SKM-1 (cell line): Measurements from ENCODE around the gene MX2.

Source experiments
- DNase-seq: peaks from one replicate; lab custom pipeline; 2025; ENCODE audit not compliant: unreplicated experiment; lab: John Stamatoyannopoulos, UW

Gene MX2

DNA sequence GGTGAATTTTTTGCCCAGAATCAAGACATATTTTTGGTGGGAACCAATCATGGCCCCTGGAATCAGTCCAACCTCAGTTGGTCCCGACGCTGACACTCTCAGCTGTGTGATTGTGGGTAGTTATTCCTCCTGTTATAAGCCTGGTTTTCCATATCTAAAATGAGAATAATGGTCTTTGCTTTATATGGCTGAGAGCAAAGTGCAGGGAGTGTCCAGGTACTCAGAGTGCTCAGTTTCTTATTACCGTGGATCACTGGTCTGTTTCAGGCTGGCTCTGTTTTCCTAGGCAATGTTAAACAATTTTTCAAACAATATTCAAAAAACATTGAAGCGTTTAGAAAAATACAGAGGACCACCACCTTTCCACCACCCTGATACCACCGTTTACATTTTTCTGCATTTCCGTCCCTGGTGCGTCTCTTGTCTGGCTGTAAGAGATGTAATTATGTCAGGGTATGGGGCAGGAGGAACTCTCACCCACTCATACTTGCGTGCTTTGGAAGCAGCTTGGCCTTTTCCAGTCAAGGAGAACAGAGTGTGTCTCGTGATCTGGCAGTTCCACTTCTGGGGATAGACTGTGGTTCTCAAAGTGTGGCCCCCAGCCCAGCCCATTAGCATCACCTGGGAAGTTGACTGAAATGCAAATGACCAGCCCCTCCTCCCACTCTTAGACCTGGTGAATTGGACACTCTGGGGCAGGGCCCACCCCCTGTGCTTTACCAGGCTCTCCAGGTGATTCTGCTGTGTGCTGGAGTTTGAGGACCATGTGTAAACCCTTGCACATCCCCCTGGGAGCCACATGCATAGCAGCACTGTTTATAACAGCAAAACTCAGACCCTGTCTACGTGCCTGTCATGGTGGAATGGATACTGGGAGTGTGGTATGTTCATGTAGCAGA is 71.0 kb downstream of the MX2 start:
- no peak for DNase-seq

DNA sequence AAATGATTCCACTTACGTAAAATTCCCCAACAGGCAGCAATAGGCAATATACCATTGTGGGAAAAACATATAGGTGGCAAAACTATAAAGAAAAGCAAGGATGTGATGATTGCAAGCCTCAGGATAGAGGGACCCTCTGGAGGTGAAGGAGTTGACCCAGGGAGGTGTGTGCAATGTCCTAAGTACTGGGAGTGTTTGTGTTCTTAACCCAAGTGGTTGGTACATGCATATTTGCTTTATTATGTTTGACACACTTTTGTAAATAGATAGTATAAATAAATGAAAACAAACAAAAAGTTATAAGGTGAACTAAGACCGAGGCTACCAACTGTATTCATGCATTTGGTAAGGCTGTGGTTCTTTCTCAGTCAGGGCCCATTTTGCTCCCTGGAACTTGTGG is 71.7 kb downstream of the MX2 start:
- DNase-seq = no peak

DNA sequence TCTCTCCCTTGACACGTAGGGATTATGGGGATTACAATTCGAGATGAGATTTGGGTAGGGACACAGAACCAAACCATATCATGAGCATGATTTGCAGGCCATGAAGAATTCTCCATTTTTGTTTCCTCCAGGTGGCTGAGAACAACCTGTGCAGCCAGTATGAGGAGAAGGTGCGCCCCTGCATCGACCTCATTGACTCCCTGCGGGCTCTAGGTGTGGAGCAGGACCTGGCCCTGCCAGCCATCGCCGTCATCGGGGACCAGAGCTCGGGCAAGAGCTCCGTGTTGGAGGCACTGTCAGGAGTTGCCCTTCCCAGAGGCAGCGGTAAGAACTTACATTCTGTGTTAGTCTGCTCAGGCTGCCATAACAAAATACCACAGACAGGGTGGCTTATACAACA is 73.9 kb downstream of the MX2 start:
- no peak for DNase-seq

DNA sequence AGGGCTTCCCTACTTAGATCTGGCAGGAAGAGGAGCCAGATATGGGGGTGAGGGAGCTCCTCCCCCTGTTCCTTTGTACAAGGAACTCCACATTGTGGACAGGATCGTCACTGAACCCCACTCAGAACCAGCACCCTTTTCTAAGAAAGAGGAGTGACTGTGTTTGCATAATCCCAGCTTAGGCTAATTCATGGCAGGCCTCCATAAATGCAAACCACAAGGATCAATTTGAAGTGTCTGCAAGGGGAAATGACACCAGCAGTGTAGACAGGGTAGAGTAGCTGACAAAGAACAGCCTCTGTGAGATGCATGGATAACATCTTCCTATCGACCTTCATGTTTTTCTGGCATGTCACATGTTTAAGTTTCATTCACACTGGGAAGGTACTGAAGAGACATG is 75.9 kb downstream of the MX2 start:
- DNase-seq = no peak

DNA sequence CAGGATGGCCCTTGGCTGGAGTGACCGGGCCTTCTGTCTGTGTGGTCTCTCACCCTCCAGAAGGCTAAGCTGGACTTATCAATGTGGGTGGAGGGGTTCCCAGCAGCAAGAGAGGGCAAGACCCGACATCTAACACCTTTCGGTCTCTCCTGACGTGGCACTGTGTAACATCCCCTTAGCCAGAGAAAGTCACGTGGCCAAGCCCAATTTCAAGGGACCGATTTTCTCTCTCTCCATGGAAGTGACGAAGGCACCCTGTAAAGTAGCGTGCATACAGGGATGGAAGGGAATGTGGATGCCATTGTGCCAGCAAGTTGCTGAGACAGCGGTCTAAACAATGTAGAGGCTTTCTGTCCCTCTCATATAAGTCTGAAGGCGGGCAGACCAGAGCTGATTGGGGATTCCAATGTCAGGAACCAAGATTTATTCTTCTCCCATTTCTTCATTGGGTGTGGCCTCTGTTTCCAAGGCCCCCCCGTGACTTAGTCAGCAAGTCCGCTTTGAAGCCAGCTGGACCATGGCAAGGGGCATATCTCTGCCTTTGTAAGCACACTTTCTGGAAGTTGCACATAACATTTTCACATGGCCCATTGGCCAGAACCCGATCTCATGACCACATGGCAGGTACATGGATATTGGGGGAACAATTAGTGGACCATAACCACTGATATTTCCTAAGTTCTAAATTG is 76.7 kb downstream of the MX2 start:
- DNase-seq = no peak

DNA sequence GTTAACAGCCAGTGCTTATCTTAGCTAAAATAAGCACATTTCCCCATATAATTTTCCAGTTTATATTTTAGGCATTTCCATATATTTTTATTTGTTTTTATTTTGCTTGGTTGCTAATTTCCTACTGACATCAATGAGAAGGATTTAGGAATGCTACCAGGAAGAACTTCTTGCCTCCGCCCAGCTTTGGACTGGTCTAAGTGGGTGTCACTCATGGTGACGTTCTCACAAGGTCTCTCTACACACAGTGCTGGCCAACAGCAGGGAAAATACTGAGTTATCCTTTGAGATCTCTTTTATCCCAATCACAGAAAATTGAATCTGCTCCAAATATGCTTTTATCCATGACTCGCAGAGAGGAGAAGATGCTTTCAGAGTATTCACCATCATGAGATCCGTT is 77.4 kb downstream of the MX2 start:
- DNase-seq = no peak

DNA sequence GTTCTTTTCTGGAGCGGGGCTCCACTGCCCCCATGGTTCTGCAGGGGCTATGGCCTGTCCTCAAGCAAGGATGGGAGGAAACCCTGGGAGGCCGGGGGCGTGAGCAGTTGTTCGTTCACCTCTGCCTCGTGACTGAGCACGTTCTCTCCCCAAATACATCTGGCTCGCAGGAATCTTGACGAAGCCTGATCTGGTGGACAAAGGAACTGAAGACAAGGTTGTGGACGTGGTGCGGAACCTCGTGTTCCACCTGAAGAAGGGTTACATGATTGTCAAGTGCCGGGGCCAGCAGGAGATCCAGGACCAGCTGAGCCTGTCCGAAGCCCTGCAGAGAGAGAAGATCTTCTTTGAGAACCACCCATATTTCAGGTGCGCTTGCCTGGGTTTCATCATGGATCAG is 79.7 kb downstream of the MX2 start:
- DNase-seq = no peak

DNA sequence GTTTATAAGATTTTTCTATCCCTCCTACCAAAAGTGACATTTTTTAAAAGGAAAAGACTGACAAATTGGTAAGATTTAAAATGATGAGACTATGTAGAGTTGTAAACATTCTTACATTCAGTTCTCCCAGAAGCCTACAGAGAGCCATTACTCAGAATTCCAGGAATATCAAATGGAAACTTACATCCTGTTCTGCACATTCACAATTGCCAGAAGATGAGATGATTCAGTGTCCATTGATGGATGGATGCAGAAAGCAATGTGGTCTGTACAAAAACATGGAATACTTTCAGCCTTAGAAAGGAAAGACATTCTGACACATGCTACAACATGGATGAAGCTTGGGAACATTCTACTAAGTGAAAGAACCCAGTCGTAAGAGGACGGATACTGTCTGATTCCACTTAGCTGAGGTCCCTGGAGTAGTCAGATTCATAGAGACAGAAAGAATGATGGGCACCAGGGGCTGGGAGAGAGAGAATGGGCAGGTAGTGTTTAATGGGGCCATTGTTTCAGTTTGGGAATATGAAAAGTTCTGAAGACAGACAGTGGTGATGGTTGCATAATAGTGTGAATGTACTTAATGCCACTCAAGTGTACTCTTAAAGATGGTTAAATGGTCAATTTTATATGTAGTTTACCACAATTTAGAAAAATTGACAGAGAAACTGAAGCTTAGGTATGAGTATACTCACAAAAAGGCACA is 80.8 kb downstream of the MX2 start:
- DNase-seq = no peak

DNA sequence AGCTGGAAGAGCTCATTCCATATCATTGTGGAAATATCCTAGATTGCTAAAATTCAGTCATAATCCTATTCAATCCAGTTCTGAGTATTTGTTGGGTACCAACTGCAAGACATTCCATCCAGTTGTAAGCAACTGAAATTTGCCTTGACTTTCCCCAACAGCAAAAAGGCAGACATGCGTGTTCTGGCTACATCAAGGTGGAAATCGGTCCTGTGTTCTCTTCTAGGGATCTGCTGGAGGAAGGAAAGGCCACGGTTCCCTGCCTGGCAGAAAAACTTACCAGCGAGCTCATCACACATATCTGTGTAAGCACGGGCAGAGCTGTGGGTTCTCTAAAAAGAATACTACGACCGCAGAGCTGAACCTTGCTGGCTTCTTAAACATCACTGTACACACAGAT is 81.7 kb downstream of the MX2 start:
- no peak for DNase-seq

DNA sequence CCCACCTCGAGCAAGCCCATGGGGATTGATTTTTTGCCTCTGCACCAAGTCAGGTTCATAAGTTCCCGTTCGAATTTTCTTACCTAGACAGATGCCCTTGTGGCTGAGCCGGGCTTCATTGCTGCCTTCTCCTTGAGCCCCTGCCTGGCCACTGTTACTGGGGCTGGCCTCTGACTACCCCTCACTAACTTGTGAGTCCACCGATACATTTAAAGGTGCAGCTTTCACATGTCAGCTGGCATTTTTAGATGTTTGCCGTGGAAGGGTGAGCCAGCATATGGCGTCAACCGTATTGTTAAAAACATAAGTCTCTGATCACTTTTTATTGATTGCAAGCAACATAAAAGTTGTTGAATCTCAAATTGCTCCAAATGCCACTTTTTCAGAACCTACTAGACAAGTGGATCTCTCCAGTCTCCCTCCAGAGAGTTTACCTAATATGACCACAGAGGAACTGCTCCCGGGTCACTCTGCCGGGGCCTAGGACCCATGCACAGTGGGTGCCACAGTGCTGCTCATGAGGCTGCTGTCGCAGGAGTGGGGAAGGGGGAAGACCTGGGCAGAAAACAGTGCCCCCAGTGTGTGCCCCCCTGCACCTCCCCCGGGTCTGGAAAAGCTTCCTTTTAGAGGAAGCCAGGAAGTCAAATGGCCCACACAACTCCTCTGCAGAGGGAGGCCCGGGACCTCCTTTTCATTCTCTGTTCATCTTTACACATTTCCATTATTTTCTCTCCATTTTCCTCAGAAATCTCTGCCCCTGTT is 83.1 kb downstream of the MX2 start:
- no peak for DNase-seq

DNA sequence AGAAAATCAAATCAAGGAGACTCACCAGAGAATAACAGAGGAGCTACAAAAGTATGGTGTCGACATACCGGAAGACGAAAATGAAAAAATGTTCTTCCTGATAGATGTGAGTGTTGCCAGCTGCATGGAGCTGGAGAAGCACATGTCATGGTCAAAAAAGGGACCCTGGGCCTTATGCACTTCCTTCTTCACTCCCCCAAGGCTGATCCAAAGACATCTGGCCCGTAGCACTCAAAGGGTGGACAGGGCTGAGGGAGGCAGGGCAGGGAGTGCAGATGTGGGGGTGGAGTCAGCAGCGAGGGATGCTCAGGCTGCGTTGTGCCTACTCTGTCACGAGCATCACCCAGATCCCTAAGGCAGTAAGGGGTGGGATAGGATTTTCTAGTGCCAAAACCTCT is 83.6 kb downstream of the MX2 start:
- no peak for DNase-seq

DNA sequence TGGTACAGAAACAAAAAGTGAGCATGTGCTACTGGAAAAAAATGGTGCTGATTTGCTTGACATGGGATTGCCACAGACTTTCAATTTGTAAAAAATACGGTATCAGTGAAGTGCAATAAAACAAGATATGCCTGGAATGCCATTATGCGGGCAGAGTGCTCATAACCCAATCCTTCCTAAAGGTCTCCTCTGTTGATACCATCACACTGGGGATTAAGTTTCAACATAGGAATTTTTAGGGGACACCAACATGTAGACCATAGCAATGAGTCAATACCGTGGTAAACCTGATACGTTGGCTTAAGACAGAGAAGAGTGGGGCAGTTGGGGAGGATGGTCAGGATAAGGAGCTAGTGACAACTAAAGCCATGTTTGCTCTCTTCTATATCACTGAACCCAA is 84.8 kb downstream of the MX2 start:
- DNase-seq = no peak

DNA sequence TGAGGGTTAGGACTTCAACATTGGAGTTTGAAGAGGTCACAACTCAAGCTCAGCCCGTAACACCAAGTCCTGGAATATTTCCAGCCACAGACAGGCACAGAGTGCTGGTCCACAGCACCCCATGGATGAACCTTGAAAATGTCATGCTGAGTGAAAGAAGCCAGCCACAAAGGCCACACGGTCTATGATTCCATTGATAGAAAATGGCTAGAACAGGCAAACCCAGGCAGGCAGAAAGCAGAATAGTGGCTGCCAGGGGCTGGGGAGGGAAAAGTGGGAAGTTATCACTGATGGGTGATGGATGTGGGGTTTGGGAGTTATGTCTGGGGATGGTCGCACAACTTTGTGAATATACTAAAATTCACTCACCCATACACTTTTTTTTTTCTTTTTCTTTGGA is 85.5 kb downstream of the MX2 start:
- no peak for DNase-seq

DNA sequence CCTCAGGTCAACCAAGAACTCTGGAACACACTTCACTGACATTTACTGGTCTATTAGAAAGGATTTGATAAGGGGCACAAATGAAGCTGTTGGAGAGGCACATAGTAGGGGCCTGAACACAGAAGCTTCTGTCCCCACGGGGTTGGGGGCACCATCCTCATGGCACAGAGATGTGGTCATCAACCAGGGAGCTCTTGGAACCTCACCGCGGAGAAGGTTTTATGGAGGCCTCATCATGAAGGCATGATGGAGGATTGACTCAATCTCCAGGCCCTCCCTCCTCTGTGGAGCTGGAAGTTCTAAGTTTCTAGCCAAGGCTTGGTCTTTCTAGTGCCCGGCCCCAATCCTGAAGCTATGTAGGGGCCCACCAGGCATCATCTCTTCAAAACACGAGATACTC is 87.8 kb downstream of the MX2 start:
- no peak for DNase-seq

DNA sequence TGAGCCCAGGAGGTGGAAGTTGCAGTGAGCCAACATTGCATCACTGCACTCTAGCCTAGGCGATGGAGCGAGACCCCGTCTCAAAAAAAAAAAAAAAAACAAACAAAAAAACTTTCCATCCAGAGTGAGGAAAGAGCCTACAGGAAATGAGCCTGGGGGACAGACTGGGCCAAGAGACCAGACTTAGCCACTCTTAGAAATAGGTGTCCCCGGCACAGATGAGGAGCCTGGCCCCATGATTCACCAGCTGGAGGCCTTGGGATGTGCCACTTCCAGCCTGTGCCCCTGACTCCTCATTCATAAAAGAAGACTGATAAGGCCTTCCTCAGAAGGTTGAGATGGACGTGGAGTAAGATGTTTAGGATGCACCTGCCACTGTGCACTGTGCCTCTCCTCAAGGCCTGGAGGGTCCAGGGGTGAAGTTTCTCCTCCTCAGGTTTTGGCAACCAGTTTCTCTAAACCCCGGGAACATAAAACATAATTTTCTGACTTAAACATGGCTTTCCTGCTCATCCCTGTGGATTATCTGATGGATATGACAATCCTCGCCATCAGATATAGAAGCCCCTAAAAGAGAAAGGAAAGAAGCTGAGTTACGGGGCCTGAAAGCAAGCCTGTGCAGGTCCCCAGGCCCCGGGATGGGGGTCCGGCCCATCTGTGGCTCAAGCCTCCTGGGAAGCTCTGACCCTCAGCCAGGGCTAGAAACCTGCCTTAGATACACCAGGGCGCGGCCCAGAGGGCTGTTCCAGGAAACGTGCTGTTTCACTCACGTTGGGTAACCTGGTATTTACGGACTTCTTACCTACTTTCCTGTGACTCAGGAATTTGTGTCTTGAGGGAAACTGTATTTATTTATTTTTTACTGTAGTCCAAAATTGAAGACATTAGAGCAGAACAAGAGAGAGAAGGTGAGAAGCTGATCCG is 90.2 kb downstream of the MX2 start:
- DNase-seq = no peak

DNA sequence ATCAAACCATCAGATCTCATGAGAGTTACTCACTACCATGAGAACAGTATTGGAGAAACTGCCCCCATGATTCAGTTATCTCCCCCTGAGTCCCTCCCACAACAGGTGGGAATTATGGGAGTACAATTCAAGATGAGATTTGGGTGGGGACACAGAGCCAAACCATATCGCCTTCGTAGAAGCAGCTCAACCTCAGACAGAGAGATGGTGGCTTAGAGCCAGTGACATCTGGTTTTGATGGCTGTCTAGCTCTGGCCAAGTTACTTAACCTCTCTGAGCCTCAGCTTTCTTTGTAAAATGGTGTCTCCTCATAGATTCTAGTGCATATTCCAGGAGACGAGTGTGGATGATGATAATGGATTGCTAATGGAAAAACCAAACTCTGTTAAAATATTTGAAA is 91.4 kb downstream of the MX2 start:
- no peak for DNase-seq

DNA sequence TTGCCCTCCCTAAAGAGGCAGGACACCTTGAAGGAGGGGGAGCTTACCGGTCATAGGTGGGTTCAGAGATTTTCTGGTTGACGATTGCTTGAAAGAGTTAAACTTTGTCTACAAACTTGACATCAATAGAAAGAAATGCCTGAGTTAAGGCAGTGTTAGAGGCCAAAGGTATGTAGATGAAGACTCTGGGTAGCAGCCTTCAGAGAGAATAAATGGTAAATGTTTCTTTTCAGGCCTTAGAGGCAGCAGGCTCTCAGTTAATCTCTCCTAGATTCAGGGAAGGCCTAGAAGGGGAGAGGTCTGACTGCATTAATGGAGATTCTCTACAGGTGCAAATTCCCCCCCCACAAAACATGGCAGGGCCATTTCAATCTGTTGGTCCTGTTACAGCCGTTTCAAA is 91.9 kb downstream of the MX2 start:
- no peak for DNase-seq

DNA sequence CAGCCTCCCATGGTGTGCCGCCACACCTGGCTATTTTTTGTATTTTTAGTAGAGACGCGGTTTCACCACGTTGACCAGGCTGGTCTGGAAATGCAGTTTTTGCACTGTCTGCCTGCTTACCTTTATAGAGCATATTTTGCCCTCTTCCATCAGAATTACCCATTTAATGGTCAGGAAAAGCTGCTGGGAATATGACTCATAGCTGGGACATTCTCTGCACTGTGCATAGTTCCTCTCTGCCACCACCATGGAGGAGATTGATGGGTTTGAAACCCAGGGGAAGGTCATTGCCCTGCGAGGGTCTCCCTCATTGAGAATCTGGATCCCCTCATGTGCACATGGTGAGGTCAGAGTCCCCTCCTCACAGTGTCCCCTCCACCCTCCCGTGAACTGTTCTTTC is 96.3 kb downstream of the MX2 start:
- no peak for DNase-seq

DNA sequence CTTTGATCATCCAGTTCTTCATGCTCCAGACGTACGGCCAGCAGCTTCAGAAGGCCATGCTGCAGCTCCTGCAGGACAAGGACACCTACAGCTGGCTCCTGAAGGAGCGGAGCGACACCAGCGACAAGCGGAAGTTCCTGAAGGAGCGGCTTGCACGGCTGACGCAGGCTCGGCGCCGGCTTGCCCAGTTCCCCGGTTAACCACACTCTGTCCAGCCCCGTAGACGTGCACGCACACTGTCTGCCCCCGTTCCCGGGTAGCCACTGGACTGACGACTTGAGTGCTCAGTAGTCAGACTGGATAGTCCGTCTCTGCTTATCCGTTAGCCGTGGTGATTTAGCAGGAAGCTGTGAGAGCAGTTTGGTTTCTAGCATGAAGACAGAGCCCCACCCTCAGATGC is 96.7 kb downstream of the MX2 start:
- DNase-seq = no peak
